OCI-LY3 (cell line): ENCODE measurements around the gene SLC25A10.

ENCODE experiments used
- EZH2phosphoT487 ChIP-seq: fragments of 200-600 bp; shearing (Covaris generic); IDR thresholded peaks from 2 replicates; pipeline ENCODE4 v1.6.1; 2018; ENCODE audit warnings: antibody characterized with exemption, mixed run types, low read depth
- TF ChIP-seq, protein P1 (sequence below): fragments of 200-600, 300-600 bp; sonication (generic); IDR thresholded peaks from 2 replicates; pipeline ENCODE4 v1.5.1; 2014; ENCODE audit warnings: antibody characterized with exemption, low read length, low read depth

DNA sequence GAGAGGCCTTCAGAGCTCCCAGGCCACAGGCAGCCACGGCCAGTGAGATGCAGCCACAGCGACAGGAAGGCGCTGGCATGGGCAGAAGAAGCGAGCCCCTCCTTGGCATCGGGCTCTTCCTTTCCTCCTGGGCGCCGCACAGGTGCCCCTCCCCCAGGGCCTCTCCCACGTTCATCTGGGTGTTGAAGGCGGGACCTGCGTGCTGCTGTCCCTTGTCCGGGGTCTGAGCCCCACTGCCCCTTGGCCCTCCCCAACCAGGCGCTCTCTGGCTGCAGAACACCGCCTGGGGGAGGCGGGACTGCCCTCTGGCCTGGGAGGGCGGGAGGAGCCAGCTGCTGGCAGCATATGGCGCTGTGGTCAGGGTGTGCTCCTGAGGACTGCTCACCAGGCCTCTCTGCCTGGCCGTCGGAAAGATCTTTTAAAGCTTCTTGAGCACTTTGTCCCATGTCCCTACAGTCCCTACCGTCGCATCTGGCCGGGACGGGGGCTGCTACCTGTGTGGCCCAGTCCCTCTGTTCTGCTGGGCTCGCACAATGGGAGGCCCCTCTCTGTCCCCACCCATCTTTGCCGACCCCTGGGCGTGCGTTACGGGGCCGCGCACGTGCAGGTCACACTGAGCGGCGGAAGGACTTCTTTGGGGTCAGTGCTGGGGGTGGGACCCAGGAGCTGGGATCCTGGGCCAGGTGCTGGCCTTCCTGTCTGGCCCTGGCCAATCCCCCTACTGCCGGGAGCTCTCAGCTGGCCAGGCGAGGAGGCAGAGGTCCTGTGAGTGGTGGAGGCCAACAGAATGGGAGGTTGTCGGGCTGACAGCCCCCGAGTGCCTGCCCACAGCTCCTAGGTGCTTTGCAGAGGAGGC lies 1.7 kb downstream of the SLC25A10 start:
- no peak for TF ChIP-seq EZH2phosphoT487
- TF ChIP-seq, protein P1, sequence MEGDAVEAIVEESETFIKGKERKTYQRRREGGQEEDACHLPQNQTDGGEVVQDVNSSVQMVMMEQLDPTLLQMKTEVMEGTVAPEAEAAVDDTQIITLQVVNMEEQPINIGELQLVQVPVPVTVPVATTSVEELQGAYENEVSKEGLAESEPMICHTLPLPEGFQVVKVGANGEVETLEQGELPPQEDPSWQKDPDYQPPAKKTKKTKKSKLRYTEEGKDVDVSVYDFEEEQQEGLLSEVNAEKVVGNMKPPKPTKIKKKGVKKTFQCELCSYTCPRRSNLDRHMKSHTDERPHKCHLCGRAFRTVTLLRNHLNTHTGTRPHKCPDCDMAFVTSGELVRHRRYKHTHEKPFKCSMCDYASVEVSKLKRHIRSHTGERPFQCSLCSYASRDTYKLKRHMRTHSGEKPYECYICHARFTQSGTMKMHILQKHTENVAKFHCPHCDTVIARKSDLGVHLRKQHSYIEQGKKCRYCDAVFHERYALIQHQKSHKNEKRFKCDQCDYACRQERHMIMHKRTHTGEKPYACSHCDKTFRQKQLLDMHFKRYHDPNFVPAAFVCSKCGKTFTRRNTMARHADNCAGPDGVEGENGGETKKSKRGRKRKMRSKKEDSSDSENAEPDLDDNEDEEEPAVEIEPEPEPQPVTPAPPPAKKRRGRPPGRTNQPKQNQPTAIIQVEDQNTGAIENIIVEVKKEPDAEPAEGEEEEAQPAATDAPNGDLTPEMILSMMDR = no peak
